Activated effector memory CD4-positive, alpha-beta T cell treated with anti-CD3 and anti-CD28 coated beads, Interleukin-2, amount 50 U/mL, for 16 hours (primary cell): Measurements from ENCODE around the gene STUM.

Source experiments
- DNase-seq: peaks from one replicate; pipeline ENCODE4 v3.0.0-alpha.2; 2020

The STUM gene

GRCh38 chr1:226642421-226642820 is 93.9 kb downstream of the STUM start:
- DNase-seq: peak; percentile 57

GRCh38 chr1:226643177-226643576 is 94.6 kb downstream of the STUM start:
- DNase-seq: peak; percentile 89

DNA sequence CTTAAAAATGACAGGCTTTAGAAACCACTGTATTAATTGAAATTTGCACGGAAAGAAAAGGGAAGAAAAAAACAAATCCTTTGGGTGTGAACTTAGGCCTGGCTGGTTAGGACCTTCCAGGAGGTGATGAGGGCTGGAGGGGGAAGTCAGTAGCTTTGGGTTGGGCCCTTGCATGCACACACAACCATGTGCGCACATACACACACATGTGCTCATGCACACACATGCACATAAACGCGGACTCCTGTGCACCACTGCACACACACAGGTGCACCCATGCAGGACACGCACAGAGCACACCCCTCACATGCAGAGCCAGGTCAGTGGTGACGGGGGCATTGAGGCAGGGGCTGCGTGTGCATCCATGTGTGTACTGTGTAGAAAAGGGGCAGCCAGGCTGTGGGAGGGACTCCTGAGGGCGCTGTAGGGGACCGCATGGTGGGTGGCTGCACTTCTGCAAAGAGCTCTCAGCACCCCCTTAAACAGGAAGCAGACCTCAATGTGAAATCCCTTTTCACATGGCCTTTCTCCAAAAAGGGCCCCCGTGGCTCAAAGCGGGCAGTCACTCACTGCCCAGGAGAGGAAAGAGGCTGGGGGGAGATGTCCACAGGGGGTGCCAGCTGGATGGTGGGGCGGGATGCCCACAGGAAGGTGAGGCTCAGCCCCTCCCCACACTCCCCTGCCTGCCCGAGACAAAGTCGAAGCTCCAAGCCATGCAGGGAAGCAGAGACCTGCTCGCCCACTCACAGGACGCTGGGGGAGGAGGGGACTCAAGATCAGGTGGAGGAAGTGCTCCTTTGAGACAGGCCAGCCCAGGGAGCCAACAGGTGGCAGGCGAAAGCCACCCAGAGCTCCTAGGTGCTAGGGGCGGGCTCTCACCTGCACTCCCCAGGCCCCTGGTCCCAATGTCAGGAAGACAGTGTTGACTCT is 95.3 kb downstream of the STUM start:
- peak; percentile 76 for DNase-seq

DNA sequence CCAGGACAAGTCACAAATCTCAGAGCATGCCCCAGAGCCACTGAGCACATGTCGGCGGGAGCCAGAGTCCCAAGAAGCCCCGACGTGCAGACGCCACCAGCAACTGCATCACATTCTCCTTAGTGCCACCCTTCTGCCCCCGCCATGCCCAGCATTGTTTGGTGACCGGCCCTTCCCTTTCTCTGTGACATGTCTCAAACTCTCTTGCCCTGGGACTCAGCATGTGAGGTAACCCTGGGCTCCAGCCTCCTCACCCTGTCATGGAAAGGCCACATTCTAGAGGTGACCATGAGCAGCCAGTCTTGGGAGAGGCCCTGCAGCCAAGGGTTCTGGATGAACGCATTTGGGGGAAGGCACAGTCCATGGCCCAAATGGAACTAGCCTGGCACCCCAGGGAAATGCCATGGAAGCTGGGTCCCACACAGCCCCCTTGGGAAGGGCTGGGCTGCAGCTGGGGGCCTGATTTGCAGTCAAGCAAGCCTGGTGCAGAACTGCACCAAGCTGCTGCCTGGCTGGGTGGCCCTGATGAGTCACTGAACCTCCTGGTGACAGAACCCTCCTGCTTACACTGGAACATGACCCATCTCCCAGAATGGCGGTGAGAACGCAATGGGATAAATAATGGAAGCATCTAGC is 96.1 kb downstream of the STUM start:
- peak; percentile 74 for DNase-seq

- DNase-seq: peak; percentile 63
Observed at GRCh38 chr1:226645279-226645976, 96.9 kb downstream of the STUM start.

GRCh38 chr1:226646026-226646869 is 97.7 kb downstream of the STUM start:
- peak; percentile 61 for DNase-seq

DNA sequence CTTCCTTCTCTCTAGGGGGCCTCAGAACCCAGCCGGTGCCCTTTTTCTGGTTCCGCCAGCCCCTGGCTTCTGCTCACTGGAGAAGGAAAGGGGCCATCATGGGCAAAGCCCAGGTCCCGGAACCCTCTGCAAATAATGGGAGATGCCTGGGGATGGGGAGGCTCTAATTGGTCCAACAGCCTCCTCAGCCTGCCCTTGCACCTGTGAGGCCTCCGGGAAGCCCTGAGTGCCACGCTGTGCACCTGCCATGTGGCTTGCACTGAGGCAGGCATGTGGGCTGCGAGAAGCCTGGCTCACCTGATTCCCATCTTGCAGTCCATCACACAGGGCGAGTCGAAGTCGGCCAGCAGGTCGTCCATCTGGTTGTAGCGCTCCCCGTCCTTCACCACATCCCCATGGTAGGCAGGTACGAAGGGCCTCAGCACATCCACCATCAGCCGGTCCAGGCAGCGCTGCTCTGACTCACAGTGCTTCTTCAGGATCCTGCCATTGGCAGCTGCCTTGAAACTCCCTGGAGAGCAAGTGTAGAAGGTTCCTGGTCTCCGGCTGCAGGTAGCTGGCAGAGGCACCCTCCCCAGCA is 98.4 kb downstream of the STUM start:
- no peak for DNase-seq

GRCh38 chr1:226647719-226648118 is 99.2 kb downstream of the STUM start:
- DNase-seq: no peak

DNA sequence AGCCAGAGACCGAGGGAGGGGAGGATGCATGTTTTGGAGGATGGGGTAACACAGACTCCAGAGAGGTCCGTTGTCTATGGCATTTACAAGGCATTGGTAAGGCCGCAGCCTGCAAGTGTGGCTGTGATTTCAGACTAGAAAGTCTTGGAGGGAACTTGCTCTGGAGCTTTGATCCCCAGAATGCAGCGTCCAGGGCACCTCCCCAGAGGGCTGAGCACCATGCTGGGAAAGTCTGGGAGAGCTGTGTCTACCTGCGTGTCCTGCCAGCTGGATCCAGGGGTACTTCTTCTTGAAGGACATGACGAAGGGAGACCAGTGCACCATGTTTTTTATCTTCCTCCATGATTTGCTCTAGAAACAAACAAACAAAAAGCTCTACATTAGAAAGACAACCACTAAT is 99.9 kb downstream of the STUM start:
- no peak for DNase-seq

DNA sequence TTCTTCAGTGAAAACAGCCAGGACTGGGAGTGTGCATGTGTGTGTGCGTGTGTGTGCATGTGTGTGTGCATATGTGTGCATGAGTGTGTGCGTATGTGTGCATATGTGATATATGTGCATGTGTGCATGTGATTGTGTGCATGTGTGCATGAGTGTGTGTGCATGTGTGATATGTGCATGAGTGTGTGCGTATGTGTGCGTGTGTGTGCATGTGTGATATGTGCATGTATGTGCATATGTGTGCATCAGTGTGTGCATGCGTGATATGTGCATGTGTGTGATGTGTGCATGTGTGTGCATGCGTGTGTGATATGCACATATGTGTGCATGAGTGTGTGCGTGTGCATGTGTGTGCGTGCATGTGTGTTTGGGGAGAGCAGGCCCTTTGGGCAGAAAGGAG is 100.7 kb downstream of the STUM start:
- no peak for DNase-seq

DNA sequence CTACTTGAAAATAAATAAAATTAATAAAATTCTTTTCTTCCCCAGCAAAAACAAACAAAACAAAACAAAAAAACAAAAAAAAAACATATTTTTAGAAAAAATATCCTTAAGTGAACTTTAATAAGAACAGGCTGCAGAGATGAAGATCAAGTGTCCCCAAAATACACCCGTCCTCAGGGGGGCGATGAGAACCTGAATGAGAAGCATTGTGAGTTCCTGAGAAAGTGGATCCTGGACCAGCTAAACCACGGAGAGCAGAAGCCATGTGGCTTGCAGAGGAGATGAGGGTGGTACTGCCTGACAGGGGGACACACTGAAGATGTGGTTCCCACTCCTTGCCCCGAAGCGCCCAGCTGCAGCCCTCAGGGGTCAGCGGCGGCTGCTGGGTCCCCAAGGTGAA is 101.2 kb downstream of the STUM start:
- no peak for DNase-seq

- no peak for DNase-seq
Observed at GRCh38 chr1:226650236-226650841, 101.8 kb downstream of the STUM start.

- DNase-seq: no peak
Observed at GRCh38 chr1:226651041-226651731, 102.6 kb downstream of the STUM start.

- DNase-seq: no peak
Observed at GRCh38 chr1:226651732-226652105, 103.2 kb downstream of the STUM start.

DNA sequence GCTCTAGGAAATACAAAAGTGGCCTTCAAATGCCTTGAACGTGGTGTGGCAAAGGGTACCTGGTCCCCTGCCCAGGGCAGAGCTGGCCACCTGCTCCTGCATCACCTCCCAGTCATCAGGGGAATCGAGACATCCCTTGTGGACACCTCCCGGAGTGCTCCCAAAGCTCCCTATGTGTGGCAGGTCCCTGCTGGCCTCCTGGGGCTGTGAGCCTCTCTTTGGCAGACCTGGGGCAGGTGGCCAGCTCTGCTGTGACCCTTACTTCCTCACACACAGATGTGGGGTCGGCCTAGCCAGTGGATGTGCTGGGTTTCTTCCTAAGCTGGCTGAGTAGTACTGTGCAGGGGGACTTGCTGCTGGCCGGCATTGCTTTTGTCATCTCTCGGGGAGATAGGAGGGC is 104.0 kb downstream of the STUM start:
- DNase-seq: no peak

GRCh38 chr1:226653311-226653921 is 104.9 kb downstream of the STUM start:
- peak; percentile 86 for DNase-seq

GRCh38 chr1:226654046-226654667 is 105.6 kb downstream of the STUM start:
- no peak for DNase-seq

DNA sequence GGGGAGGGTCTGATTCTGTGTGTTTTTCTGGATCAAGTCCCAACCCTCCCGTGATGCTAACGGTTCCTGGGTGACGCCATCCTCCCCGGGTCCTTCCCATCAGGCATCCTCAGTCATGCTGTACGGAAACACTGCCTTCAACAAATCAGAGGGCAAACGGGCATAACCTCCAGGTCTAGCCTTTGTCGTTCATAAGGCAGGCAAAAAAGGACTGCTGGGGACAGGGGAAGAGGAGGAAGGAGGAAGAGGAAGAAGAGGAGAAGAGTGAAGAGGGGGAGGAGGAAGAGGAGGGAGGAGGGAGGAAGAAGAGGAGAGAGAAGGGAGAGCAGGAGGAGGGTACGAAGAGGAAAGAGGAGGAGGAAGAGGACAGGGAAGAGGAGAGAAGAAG is 106.1 kb downstream of the STUM start:
- no peak for DNase-seq

DNA sequence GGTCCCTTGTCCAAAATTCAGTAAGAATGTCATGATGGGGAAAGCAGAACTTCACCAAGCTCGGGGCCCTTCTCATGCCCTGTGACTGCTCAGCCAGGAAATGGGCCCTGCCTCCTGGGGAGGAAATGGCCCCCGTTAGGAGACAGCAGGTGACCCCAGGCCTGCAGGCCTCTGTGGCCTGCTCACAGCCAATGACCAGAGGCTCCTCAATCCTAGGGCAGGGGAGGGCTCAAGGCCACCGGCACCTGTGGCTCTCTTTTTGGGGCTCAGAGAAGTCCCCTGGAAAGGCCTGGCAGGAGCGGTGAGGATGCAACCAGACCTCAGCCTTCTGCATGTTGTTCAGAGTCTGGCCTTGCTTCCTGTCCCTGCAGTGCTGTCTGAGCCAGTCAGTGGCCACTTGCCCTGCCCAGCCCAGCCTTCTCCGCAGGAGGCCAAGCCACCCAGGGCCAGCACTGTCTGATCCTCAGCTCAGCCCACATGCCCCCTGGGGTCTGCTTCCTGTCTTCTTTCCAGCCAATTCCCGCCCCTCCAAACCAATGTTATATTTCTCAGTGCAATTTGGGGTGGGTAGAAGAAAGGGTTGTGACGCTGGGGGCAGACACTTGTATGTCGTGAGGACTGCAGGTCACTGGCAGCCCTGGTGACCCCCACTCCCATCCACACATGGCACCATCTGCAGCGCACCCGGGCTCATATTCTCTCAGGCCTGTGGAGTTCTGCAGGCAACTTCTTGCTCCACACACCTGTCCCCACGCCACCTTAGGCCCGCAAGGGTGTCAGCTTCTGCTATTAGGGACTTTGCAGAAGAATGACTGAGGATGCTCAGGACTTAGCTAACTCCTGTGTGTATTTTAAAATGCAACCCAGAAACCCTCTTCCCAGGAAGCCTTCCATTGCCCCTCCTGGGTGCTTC is 106.9 kb downstream of the STUM start:
- DNase-seq: peak; percentile 73
